Stimulated activated CD4-positive, alpha-beta T cell treated with anti-CD3 and anti-CD28 coated beads, Interleukin-4, amount 100 ng/mL, for 1 hour (primary cell): ENCODE measurements around the gene SMU1.

Experiments
- DNase-seq: peaks from one replicate; pipeline ENCODE4 v3.0.0-alpha.2; 2020

Gene SMU1

GRCh38 chr9:33076046-33077004 is at the start of gene SMU1:
TSS of gene SMU1 (minus strand) at chr9:33076674. CDS start at chr9:33076608, 66 bp downstream.
- peak; percentile 92 for DNase-seq

- DNase-seq, result no peak
Observed at GRCh38 chr9:33125461-33125860, 49.0 kb upstream of the SMU1 start.

GRCh38 chr9:33124751-33125381 is 48.4 kb upstream of the SMU1 start:
- no peak for DNase-seq

GRCh38 chr9:33124046-33124445 is 47.6 kb upstream of the SMU1 start:
- DNase-seq, result no peak

GRCh38 chr9:33123407-33124031 is 47.0 kb upstream of the SMU1 start:
- DNase-seq, result no peak

- no peak for DNase-seq
Observed at GRCh38 chr9:33120620-33121019, 44.1 kb upstream of the SMU1 start.

GRCh38 chr9:33117796-33118195 is 41.3 kb upstream of the SMU1 start:
- no peak for DNase-seq

GRCh38 chr9:33117306-33117705 is 40.8 kb upstream of the SMU1 start:
- DNase-seq, result no peak

GRCh38 chr9:33116860-33117259 is 40.4 kb upstream of the SMU1 start:
- DNase-seq, result no peak

GRCh38 chr9:33114746-33115145 is 38.3 kb upstream of the SMU1 start:
- no peak for DNase-seq

- DNase-seq, result no peak
Observed at GRCh38 chr9:33113799-33114547, 37.5 kb upstream of the SMU1 start.

GRCh38 chr9:33112094-33112493 is 35.6 kb upstream of the SMU1 start:
- no peak for DNase-seq

GRCh38 chr9:33111631-33112030 is 35.2 kb upstream of the SMU1 start:
- no peak for DNase-seq

- no peak for DNase-seq
Observed at GRCh38 chr9:33110686-33111085, 34.2 kb upstream of the SMU1 start.

- DNase-seq, result no peak
Observed at GRCh38 chr9:33109850-33110595, 33.5 kb upstream of the SMU1 start.

- no peak for DNase-seq
Observed at GRCh38 chr9:33109097-33109496, 32.6 kb upstream of the SMU1 start.

GRCh38 chr9:33108472-33108871 is 32.0 kb upstream of the SMU1 start:
- no peak for DNase-seq

- DNase-seq, result no peak
Observed at GRCh38 chr9:33107762-33108161, 31.3 kb upstream of the SMU1 start.

- no peak for DNase-seq
Observed at GRCh38 chr9:33106827-33107621, 30.6 kb upstream of the SMU1 start.

GRCh38 chr9:33106372-33106771 is 29.9 kb upstream of the SMU1 start:
- DNase-seq, result no peak

- DNase-seq, result no peak
Observed at GRCh38 chr9:33105959-33106358, 29.5 kb upstream of the SMU1 start.
